Tibial nerve (tissue), 4 donors: ENCODE results near the gene UFSP1. TPM values are rescaled to one million over a fixed set of nuclear protein-coding genes. Genes with fewer than 3 reads are reported as not detected.

ENCODE experiments used
- DNase-seq, 2 donors: peaks; one replicate each; pipeline ENCODE4 v3.0.0-alpha.2; 2019; ENCODE audit warnings: low spot score in 2 of 2
- H3K27ac ChIP-seq, 4 donors: fragments of 200-600 bp; sonication (generic) in 3 of 4; one replicate each; pipeline ENCODE4 v1.5.1; 2017 to 2019; ENCODE audit warnings: mild to moderate bottlenecking in 1 of 4
- H3K27me3 ChIP-seq, 2 donors: fragments of 200-600 bp; sonication (generic) in 1 of 2; one replicate each; pipeline versions ENCODE4 v1.5.1 to v1.6.0; 2017 to 2019
- H3K36me3 ChIP-seq, 3 donors: fragments of 200-600 bp; sonication (generic); one replicate each; pipeline ENCODE4 v1.5.1; 2018 to 2019
- H3K4me1 ChIP-seq, 4 donors: fragments of 200-600 bp; sonication (generic) in 3 of 4; one replicate each; pipeline ENCODE4 v1.5.1; 2017 to 2019
- H3K4me3 ChIP-seq, 4 donors: fragments of 200-600 bp; sonication (generic) in 3 of 4; one replicate each; pipeline ENCODE4 v1.5.1; 2017 to 2019; ENCODE audit warnings: mild to moderate bottlenecking in 1 of 4, moderate library complexity in 1 of 4
- H3K9me3 ChIP-seq, 4 donors: fragments of 200-600 bp; sonication (generic) in 3 of 4; one replicate each; pipeline ENCODE4 v1.5.1; 2017 to 2019
- EP300 ChIP-seq, 2 donors: sonication (generic); formaldehyde crosslinking; IDR thresholded peaks; one replicate each; pipeline ENCODE4 v1.6.1; 2017; ENCODE audit warnings: antibody characterized with exemption in 2 of 2, mild to moderate bottlenecking in 1 of 2
- POLR2A ChIP-seq, 2 donors: fragments of 450-650 bp; IDR thresholded peaks; one replicate each; pipeline ENCODE4 v1.6.1; 2017; ENCODE audit warnings: antibody characterized with exemption in 2 of 2, mild to moderate bottlenecking in 2 of 2, moderate library complexity in 2 of 2
- WGBS, 2 donors: methylation state at CpG; one replicate each; pipeline ENCODE4 v1.1.5; 2018; 5-methylcytosine and 5-hydroxymethylcytosine counted together
- total RNA-seq, 4 donors: library from RNA; depleted of rRNA; stranded (reverse); fragments of >200 nt; gene quantifications; one replicate each; pipeline ENCODE4 v1.1.0, GENCODE V29; 2016
- TF ChIP-seq, protein P1 (sequence below), 5 experiments: fragments of 200-600 bp in 3 of 5; fragments of 450-650 bp in 2 of 5; sonication (generic) in 3 of 5; IDR thresholded peaks; one replicate each; pipeline ENCODE4 v1.5.1; 2016 to 2019; ENCODE audit warnings: antibody characterized with exemption in 5 of 5, mild to moderate bottlenecking in 3 of 5, moderate library complexity in 2 of 5

Gene UFSP1
- total RNA-seq, 4 donors from 2014 or later: 2.8 to 13.3 (median 5.0) TPM

DNA sequence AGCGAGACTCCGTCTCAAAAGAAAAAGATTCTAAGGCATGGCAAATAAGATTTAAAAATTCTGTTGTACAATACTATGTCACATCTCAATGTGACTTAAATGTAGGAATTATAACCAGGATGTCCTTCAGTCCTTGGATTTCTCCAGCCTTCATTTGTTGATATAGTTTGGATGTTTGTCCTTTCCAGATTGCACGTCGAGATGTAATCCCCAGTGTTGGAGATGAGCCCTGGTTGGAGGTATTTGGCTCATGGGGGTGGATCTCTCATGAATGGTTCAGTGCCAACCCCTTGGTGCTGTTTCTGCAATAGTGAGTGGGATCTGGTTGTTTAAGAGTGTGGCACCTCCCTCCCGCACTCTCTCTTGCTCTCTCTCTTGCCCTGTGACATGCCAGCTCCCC, 19.0 kb upstream of the UFSP1 start:
- DNase-seq: no peak
- Histone ChIP-seq H3K4me1 (no peaks in the 10 kb centered on the region), H3K27me3 (no peaks in the 10 kb centered on the region), H3K4me3 (no peak overlapping the region), H3K36me3 (no peaks in the 10 kb centered on the region), H3K9me3 (peaks cover 0 to 9% (median 0%) of the 10 kb centered on the region in 4 donors), H3K27ac (no peak overlapping the region)
- TF ChIP-seq, protein P1, sequence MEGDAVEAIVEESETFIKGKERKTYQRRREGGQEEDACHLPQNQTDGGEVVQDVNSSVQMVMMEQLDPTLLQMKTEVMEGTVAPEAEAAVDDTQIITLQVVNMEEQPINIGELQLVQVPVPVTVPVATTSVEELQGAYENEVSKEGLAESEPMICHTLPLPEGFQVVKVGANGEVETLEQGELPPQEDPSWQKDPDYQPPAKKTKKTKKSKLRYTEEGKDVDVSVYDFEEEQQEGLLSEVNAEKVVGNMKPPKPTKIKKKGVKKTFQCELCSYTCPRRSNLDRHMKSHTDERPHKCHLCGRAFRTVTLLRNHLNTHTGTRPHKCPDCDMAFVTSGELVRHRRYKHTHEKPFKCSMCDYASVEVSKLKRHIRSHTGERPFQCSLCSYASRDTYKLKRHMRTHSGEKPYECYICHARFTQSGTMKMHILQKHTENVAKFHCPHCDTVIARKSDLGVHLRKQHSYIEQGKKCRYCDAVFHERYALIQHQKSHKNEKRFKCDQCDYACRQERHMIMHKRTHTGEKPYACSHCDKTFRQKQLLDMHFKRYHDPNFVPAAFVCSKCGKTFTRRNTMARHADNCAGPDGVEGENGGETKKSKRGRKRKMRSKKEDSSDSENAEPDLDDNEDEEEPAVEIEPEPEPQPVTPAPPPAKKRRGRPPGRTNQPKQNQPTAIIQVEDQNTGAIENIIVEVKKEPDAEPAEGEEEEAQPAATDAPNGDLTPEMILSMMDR (IDR thresholded peaks at IDR 0.05): no peak
- TF ChIP-seq POLR2A (IDR thresholded peaks at IDR 0.05) (no peak), EP300 (IDR thresholded peaks at IDR 0.05) (no peak)
- 93 to 95% methylated on average over 5 of the region's 5 CpGs for WGBS, 2 donors

DNA sequence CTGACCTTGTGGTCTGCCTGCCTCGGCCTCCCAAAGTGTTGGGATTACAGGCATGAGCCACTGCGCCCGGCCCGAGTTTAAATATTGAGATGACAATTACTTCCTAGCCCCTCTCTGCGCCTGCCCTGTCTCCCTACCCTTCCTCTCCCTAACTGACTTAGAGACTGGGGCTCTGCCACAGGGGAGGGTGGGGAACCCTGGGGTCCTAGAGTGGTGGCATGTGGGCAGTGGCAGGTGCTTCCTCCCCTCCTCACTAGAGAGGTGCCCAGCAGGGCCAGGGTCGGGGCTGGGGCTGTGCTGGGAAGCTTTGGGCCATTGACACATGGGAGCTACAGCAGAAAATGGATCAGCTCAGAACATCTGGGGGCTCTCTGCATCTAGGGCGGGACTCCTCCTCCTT, 13.1 kb upstream of the UFSP1 start:
- H3K4me1 ChIP-seq: no peaks in the 10 kb centered on the region
- DNase-seq: no peak
- H3K4me3 ChIP-seq: no peak overlapping the region
- H3K27ac ChIP-seq: no peak overlapping the region
- 73 to 85% methylated on average over 7 of the region's 7 CpGs for WGBS, 2 donors
- peaks cover 0 to 9% (median 0%) of the 10 kb centered on the region in 4 donors for H3K9me3 ChIP-seq
- no peak for TF ChIP-seq POLR2A (IDR thresholded peaks at IDR 0.05)
- TF ChIP-seq, protein P1 (IDR thresholded peaks at IDR 0.05): no peak
- TF ChIP-seq EP300 (IDR thresholded peaks at IDR 0.05): no peak
- peaks cover 0 to 38% of the 10 kb centered on the region in 2 donors for H3K27me3 ChIP-seq
- no peaks in the 10 kb centered on the region for H3K36me3 ChIP-seq

DNA sequence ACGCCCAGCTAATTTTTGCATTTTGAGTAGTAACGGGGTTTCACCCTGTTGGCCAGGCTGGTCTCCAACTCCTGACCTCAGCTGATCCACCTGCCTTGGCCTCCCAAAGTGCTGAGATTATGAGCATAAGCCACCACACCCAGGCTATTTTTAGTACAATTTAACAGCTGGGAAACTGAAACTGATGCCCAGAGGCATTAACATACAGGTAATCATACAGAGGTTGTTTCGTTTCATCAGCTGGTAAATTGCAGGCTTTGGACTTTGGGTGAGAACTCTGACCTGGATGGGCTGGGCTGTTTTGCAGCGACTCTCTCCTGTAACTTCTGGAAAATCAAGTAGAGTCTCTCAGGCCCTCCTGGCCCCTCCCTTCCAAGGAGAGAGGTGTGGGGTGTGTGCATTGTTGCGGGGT, 12.4 kb upstream of the UFSP1 start:
- H3K9me3 ChIP-seq: peaks cover 0 to 9% (median 0%) of the 10 kb centered on the region in 4 donors

DNA sequence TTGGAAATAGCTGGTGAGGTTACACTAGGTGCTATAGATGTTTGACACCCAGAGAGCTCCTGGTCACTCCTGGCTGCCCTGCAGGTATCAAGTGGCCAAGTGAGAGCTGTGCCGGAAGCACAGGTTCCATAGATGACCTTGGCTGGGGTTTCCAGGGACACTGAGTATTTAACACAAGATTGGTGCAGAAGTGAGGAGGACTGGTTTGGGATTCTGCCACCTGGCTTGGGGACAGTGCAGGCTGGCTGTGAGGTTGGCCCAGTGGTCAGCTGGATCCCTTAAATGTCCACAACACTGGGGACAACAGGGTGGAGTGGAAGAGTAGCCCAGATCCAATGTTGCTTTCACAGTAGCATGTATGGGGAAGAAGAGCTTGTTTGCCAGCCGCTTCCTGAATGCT, 11.5 kb upstream of the UFSP1 start:
- TF ChIP-seq, protein P1 (IDR thresholded peaks at IDR 0.05): no peak
- TF ChIP-seq POLR2A (IDR thresholded peaks at IDR 0.05) (no peak), EP300 (IDR thresholded peaks at IDR 0.05) (no peak)
- Histone ChIP-seq H3K4me3 (no peak overlapping the region), H3K36me3 (no peaks in the 10 kb centered on the region), H3K9me3 (peaks cover 0 to under 1% (median 0%) of the 10 kb centered on the region in 4 donors), H3K27me3 (peaks cover 2 to 52% of the 10 kb centered on the region in 2 donors), H3K27ac (no peak overlapping the region), H3K4me1 (peaks cover 0 to 14% (median 6%) of the 10 kb centered on the region in 4 donors)
- no peak for DNase-seq
- 70 to 81% methylated on average over 2 of the region's 2 CpGs for WGBS, 2 donors

More for the DNA sequence above, 12.4 kb upstream of the UFSP1 start:
- no peak overlapping the region for H3K4me3 ChIP-seq
- H3K4me1 ChIP-seq: peaks cover 0 to 6% (median 0%) of the 10 kb centered on the region in 4 donors
- no peaks in the 10 kb centered on the region for H3K36me3 ChIP-seq
- peaks cover 0 to 44% of the 10 kb centered on the region in 2 donors for H3K27me3 ChIP-seq
- H3K27ac ChIP-seq: no peak overlapping the region
- 68 to 72% methylated on average over 5 of the region's 5 CpGs for WGBS, 2 donors
- TF ChIP-seq POLR2A (IDR thresholded peaks at IDR 0.05) (no peak), EP300 (IDR thresholded peaks at IDR 0.05) (no peak)
- TF ChIP-seq, protein P1 (IDR thresholded peaks at IDR 0.05): no peak
- no peak for DNase-seq

DNA sequence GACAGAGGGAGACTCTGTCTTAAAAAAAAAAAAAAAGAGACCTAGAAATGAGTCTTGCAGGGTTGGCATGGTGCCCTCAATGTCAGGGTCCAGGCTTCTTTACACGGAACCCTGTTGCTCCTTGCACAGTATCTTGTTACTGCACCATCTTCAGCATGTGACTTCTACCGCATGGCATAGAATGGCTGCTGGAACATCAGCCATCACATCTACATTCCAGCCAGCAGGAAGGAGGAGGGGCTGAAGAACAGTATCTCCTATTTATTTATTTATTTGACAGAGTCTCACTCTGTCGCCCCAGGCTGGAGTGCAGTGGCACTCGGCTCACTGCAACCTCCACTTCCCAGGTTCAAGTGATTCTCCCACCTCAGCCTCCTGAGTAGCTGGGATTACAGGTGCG, 9.9 kb upstream of the UFSP1 start:
- Histone ChIP-seq H3K4me1 (peaks cover 0 to 30% (median 19%) of the 10 kb centered on the region in 4 donors), H3K27ac (no peak overlapping the region), H3K27me3 (peaks cover 2 to 67% of the 10 kb centered on the region in 2 donors), H3K36me3 (no peaks in the 10 kb centered on the region), H3K9me3 (no peaks in the 10 kb centered on the region), H3K4me3 (no peak overlapping the region)
- 80 to 94% methylated on average over 5 of the region's 5 CpGs for WGBS, 2 donors
- DNase-seq: no peak
- no peak for TF ChIP-seq EP300 (IDR thresholded peaks at IDR 0.05)
- TF ChIP-seq POLR2A (IDR thresholded peaks at IDR 0.05): no peak
- TF ChIP-seq, protein P1 (IDR thresholded peaks at IDR 0.05): no peak
